Mesendoderm (in vitro differentiated cells): Measurements from ENCODE around the gene CENATAC.
"Not testable (repeated sequence)": the region's sequence is repeated elsewhere in the genome, so short reads cannot be mapped to it uniquely, and the experiment has no call there.

ENCODE experiments used
- DNase-seq: peaks from one replicate; pipeline ENCODE4 v3.0.0; 2013
- H2AK5ac ChIP-seq: 2 replicates; pipeline ENCODE4 v1.6.1; 2013; ENCODE audit warnings: low read length, inconsistent platforms
- H2BK120ac ChIP-seq: 2 replicates; pipeline ENCODE4 v1.6.1; 2013; ENCODE audit warnings: low read depth, mild to moderate bottlenecking, low read length, moderate library complexity, mixed read lengths
- H2BK15ac ChIP-seq: replicated peaks from 2 replicates; pipeline ENCODE4 v1.6.1; 2013; ENCODE audit warnings: low read depth, mild to moderate bottlenecking, moderate library complexity
- H2BK5ac ChIP-seq: 2 replicates; pipeline ENCODE4 v1.6.1; 2013; ENCODE audit warnings: low read length, inconsistent platforms
- H3K18ac ChIP-seq: 2 replicates; pipeline ENCODE4 v1.6.1; 2013; ENCODE audit warnings: mild to moderate bottlenecking, low read length, mixed read lengths
- H3K23ac ChIP-seq: one replicate; pipeline ENCODE4 v1.6.1; 2013; ENCODE audit warnings: low read length
- H3K27ac ChIP-seq: 2 replicates; pipeline ENCODE4 v1.5.1; 2013; ENCODE audit warnings: low read depth, mild to moderate bottlenecking, inconsistent platforms, low read length, moderate library complexity
- H3K27me3 ChIP-seq: 2 replicates; pipeline ENCODE4 v1.6.1; 2013; ENCODE audit warnings: low read length, control low read depth, mild to moderate bottlenecking, inconsistent platforms; ENCODE audit not compliant: insufficient read depth, poor library complexity
- H3K36me3 ChIP-seq: 2 replicates; pipeline ENCODE4 v1.6.1; 2013; ENCODE audit warnings: low read length, inconsistent platforms; ENCODE audit not compliant: control insufficient read depth, insufficient read depth
- H3K4ac ChIP-seq: one replicate; pipeline ENCODE4 v1.6.1; 2013; ENCODE audit warnings: low read depth, mild to moderate bottlenecking, low read length, moderate library complexity
- H3K4me1 ChIP-seq: 2 replicates; pipeline ENCODE4 v1.6.1; 2013; ENCODE audit warnings: low read depth, low read length, inconsistent platforms; ENCODE audit not compliant: control insufficient read depth
- H3K4me2 ChIP-seq: 2 replicates; pipeline ENCODE4 v1.6.1; 2013; ENCODE audit warnings: low read length
- H3K4me3 ChIP-seq: 2 replicates; pipeline ENCODE4 v1.5.1; 2013; ENCODE audit warnings: mild to moderate bottlenecking, low read length
- H3K56ac ChIP-seq: one replicate; pipeline ENCODE4 v1.6.1; 2013; ENCODE audit warnings: low read length
- H3K79me1 ChIP-seq: 2 replicates; pipeline ENCODE4 v1.6.1; 2013; ENCODE audit warnings: low read length, inconsistent platforms
- H3K79me2 ChIP-seq: 2 replicates; pipeline ENCODE4 v1.6.1; 2013; ENCODE audit warnings: mild to moderate bottlenecking, low read length; ENCODE audit not compliant: control insufficient read depth, insufficient read depth
- H3K9ac ChIP-seq: 2 replicates; pipeline ENCODE4 v1.6.1; 2013; ENCODE audit warnings: low read length, inconsistent platforms
- H4K5ac ChIP-seq: one replicate; pipeline ENCODE4 v1.6.1; 2013; ENCODE audit warnings: low read length
- H4K8ac ChIP-seq: one replicate; pipeline ENCODE4 v1.6.1; 2013; ENCODE audit warnings: low read depth, mild to moderate bottlenecking, control low read depth, low read length, moderate library complexity
- WGBS: extraction: QIAGEN DNeasy Blood & Tissue Kit; methylation state at CpG from one replicate; pipeline ENCODE4 v1.1.7; 2013; ENCODE audit warnings: low lambda C conversion rate, missing lambda C conversion rate; ENCODE audit not compliant: insufficient coverage; ENCODE audit errors: extremely low coverage; 5-methylcytosine and 5-hydroxymethylcytosine counted together

Gene CENATAC

DNA sequence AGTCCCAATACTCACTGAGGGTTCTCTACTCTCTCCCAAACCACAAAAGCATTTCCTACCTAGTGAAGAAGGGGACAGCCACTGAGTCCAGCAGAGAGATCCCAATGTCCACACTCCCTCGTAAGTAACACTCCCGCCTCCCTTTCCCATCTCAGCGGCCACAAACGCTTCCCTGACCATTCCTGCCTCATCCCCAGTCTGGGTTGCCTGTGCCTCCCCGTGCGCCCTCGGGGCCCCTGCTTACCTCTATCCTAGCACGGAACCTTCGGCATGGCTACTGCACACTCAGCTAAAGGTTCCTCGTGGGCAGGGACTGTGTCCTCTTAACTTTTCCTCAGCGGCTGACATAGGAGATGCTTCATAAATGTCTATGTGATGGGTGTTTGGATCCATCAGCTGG lies 40.4 kb upstream of the CENATAC start:
- Histone ChIP-seq H3K79me1 (no peaks in the 10 kb centered on the region), H4K5ac (no peak overlapping the region), H3K4me3 (no peak overlapping the region), H4K8ac (no peak overlapping the region), H3K4me1 (no peaks in the 10 kb centered on the region), H2BK15ac (no peak overlapping the region), H2BK5ac (no peak overlapping the region), H2BK120ac (no peak overlapping the region), H3K56ac (no peak overlapping the region), H3K18ac (no peak overlapping the region), H3K27ac (no peak overlapping the region), H3K23ac (no peak overlapping the region), H2AK5ac (no peak overlapping the region), H3K4ac (no peak overlapping the region), H3K79me2 (no peaks in the 10 kb centered on the region), H3K27me3 (no peaks in the 10 kb centered on the region), H3K36me3 (no peaks in the 10 kb centered on the region), H3K9ac (no peak overlapping the region), H3K4me2 (no peak overlapping the region)
- no peak for DNase-seq
- no CpG with 5 or more reads among the region's 11 CpGs for WGBS

DNA sequence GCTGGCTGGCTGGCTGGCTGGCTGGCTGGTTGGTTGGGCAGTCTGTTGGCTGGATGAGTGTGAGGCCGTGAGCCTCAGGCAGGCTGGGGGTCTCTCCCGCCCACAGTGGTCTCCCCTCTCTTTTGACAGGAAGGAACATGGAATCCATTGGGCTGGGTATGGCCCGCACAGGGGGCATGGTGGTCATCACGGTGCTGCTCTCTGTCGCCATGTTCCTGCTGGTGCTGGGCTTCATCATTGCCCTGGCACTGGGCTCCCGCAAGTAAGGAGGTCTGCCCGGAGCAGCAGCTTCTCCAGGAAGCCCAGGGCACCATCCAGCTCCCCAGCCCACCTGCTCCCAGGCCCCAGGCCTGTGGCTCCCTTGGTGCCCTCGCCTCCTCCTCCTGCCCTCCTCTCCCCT lies 40.0 kb upstream of the CENATAC start:
- no peak overlapping the region for H3K4me2 ChIP-seq
- H2BK15ac ChIP-seq = no peak overlapping the region
- H3K36me3 ChIP-seq = no peaks in the 10 kb centered on the region
- no peak overlapping the region for H3K9ac ChIP-seq
- H2BK120ac ChIP-seq = no peak overlapping the region
- no peak overlapping the region for H3K23ac ChIP-seq
- H3K56ac ChIP-seq = no peak overlapping the region
- no peaks in the 10 kb centered on the region for H3K4me1 ChIP-seq
- H3K4me3 ChIP-seq = no peak overlapping the region
- H3K18ac ChIP-seq = no peak overlapping the region
- no peak overlapping the region for H3K27ac ChIP-seq
- no peak overlapping the region for H4K5ac ChIP-seq
- no peak overlapping the region for H2BK5ac ChIP-seq
- no peak overlapping the region for H2AK5ac ChIP-seq
- no peak overlapping the region for H4K8ac ChIP-seq
- no peak overlapping the region for H3K4ac ChIP-seq
- H3K79me2 ChIP-seq = no peaks in the 10 kb centered on the region
- no peaks in the 10 kb centered on the region for H3K27me3 ChIP-seq
- no peaks in the 10 kb centered on the region for H3K79me1 ChIP-seq
- no CpG with 5 or more reads among the region's 8 CpGs for WGBS
- no peak for DNase-seq

DNA sequence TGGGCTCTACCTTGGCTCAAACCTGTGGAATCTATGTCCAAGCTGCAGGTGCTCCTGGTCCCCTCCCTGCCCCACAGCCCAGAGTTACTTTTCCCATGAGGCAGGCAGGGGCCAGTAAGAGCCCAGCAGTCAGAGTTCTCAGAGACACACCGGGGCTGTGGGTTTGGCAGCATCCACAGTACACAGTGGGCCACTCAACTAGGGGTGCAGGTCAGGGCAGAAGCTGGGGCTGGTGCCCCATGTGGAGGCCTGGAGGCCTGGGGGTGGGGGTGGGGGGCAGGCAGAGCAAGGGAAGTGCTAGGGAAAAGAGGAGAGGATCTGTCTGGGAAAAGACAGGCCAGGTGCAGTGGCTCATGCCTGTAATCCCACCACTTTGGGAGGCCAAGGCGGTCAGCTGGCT lies 39.4 kb upstream of the CENATAC start:
- Histone ChIP-seq H2BK5ac (no peak overlapping the region), H3K79me1 (no peaks in the 10 kb centered on the region), H3K79me2 (no peaks in the 10 kb centered on the region), H3K36me3 (no peaks in the 10 kb centered on the region), H3K18ac (no peak overlapping the region), H3K4ac (no peak overlapping the region), H3K4me1 (no peaks in the 10 kb centered on the region), H3K4me3 (no peak overlapping the region), H2BK15ac (no peak overlapping the region), H3K27me3 (no peaks in the 10 kb centered on the region), H4K8ac (no peak overlapping the region), H3K27ac (no peak overlapping the region), H2BK120ac (no peak overlapping the region), H2AK5ac (no peak overlapping the region), H3K56ac (no peak overlapping the region), H4K5ac (no peak overlapping the region), H3K4me2 (no peak overlapping the region), H3K23ac (no peak overlapping the region), H3K9ac (no peak overlapping the region)
- DNase-seq = no peak
- no CpG with 5 or more reads among the region's 2 CpGs for WGBS

DNA sequence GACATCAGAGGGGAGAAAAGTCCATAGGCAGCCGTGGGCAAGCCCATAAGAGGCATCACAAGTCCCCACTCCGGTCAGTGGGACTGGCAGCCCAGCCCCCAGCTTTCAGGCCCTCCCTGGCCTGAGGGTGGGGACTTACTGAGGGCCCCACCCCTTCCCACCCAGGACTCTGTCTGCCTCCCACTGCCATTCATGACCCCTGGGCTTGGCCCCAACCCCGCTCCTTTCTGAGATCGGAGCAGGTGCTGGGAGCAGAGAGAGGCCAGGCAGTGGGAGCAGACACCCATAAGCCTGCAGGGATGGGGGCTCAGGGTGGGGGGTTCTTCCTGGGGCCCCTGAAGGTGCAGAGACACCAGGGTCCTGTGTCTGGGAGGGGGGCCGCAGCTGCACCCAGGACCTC lies 36.7 kb upstream of the CENATAC start:
- no peaks in the 10 kb centered on the region for H3K4me1 ChIP-seq
- no CpG with 5 or more reads among the region's 5 CpGs for WGBS

DNA sequence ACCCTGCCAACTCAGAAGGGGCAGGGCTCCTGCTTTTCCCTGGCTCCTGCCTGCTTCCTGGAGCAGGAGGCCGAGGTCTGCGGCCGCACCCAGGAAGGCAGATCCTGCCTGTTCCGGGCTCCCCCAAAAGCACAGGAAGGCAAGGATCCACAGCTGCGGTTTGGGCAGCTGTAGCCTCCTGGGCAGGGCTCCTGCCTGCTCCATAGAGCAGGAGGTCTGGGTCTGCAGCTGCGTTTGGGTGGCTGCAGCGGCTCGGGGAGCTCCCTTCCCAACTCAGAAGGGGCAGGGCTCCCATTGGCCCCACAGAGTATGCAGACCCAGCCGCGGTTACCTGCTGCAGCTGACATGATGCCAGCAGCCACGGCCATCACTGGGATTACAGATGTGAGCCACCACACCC lies 36.3 kb upstream of the CENATAC start:
- WGBS = no CpG with 5 or more reads among the region's 11 CpGs
- Histone ChIP-seq H4K8ac (no peak overlapping the region), H3K4me2 (no peak overlapping the region), H2AK5ac (no peak overlapping the region), H2BK120ac (no peak overlapping the region), H3K23ac (no peak overlapping the region), H3K36me3 (no peaks in the 10 kb centered on the region), H3K56ac (no peak overlapping the region), H3K18ac (no peak overlapping the region), H3K4ac (no peak overlapping the region), H3K4me3 (no peak overlapping the region), H4K5ac (no peak overlapping the region), H2BK15ac (no peak overlapping the region), H3K4me1 (no peaks in the 10 kb centered on the region), H3K79me1 (no peaks in the 10 kb centered on the region), H3K79me2 (no peaks in the 10 kb centered on the region), H3K9ac (no peak overlapping the region), H3K27me3 (no peaks in the 10 kb centered on the region), H2BK5ac (no peak overlapping the region), H3K27ac (no peak overlapping the region)
- no peak for DNase-seq

More for the DNA sequence above, 36.7 kb upstream of the CENATAC start:
- H2BK120ac ChIP-seq = no peak overlapping the region
- H3K36me3 ChIP-seq = no peaks in the 10 kb centered on the region
- no peak overlapping the region for H4K8ac ChIP-seq
- H3K4me3 ChIP-seq = no peak overlapping the region
- H3K9ac ChIP-seq = no peak overlapping the region
- H3K56ac ChIP-seq = no peak overlapping the region
- H3K18ac ChIP-seq = no peak overlapping the region
- H3K79me2 ChIP-seq = no peaks in the 10 kb centered on the region
- H2BK15ac ChIP-seq = no peak overlapping the region
- H3K79me1 ChIP-seq = no peaks in the 10 kb centered on the region
- no peak overlapping the region for H3K27ac ChIP-seq
- no peak overlapping the region for H2BK5ac ChIP-seq
- no peak for DNase-seq
- no peak overlapping the region for H2AK5ac ChIP-seq
- H4K5ac ChIP-seq = no peak overlapping the region
- H3K27me3 ChIP-seq = no peaks in the 10 kb centered on the region
- H3K4me2 ChIP-seq = no peak overlapping the region
- H3K4ac ChIP-seq = no peak overlapping the region
- no peak overlapping the region for H3K23ac ChIP-seq

DNA sequence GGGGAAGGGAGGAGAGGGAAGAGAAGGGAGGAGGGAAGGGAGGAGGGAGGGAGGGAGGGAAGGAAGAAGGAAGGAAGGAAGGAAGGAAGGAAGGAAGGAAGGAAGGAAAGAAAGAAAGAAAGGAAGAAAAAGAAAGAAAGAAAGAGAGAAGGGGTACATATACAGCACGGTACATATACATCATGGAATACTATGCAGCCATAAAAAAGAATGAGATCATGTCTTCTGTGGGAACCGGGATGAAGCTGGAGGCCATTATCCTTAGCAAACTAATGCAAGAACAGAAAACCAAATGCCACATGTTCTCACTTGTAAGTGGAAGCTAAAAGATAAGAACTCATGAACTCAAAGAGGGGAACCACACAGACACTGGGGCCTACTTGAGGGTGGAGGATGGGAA lies 28.4 kb upstream of the CENATAC start:
- not testable (repeated sequence) for H3K27me3 ChIP-seq, H3K4me2 ChIP-seq, H3K4ac ChIP-seq, H3K27ac ChIP-seq, DNase-seq, H2BK5ac ChIP-seq, H3K79me2 ChIP-seq, H4K5ac ChIP-seq, H3K4me1 ChIP-seq, H2BK120ac ChIP-seq, H2AK5ac ChIP-seq, H3K79me1 ChIP-seq, H2BK15ac ChIP-seq, H3K18ac ChIP-seq, H3K9ac ChIP-seq, H3K36me3 ChIP-seq, H4K8ac ChIP-seq, H3K23ac ChIP-seq, H3K4me3 ChIP-seq, H3K56ac ChIP-seq
- no CpG with 5 or more reads among the region's 2 CpGs for WGBS
